ENCODE results near the gene ENTPD1. TPM values are rescaled to one million over a fixed set of nuclear protein-coding genes. Genes with fewer than 3 reads are reported as not detected.

Gene ENTPD1
- total RNA-seq, 1 experiment from 2014 or later: 0.37 TPM

DNA sequence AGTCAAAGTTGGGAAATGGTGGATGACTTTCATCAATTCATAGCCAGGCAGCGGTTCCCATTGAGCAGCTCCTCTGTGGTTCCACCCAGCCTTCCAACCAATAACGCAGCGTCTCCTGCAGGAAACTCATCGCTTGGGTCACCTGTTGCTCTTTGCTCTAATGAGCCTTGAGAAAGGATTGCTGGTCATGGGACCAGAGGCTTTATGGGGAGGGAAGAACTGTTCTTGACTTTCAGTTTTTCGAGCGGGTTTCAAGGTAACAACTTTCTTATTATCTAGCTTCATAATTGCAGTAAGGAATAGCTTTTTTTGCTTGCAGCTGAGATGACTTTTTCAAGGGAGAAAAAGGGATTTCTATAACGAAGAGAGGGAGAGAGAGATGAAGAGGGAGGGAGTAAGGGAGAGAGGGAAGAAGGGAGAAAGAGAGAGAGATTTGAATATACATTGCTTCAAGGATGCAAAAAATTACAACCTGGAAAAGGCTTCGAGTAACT is 405 bp upstream of the ENTPD1 start:
- no peak overlapping the region for H3K4me3 ChIP-seq (replicated peaks in 1 of 2; ENCODE audit: low read depth in 1 of 2, low read length in 2 of 2)
- H3K4me2 ChIP-seq (ENCODE audit: low read length): no peak overlapping the region
- CTCF ChIA-PET: interaction anchor here (1.0 kb wide), 1 partner anchor 62 kb away, joined by 3 read pairs; the partner anchor contains the start of gene TCTN3

More for the DNA sequence above, 405 bp upstream of the ENTPD1 start:
- Histone ChIP-seq H3K9ac (ENCODE audit: low read length) (no peak overlapping the region), H3K79me2 (ENCODE audit: insufficient read depth, low read length) (no peaks in the 10 kb centered on the region), H3K27me3 (ENCODE audit: insufficient read depth, low read length) (no peaks in the 10 kb centered on the region), H3K27ac (ENCODE audit: low read depth, low read length) (no peak overlapping the region), H3K4me1 (ENCODE audit: control insufficient read depth in 1 of 2, insufficient read depth in 2 of 2, low read length in 2 of 2) (peaks cover 0 to 5% of the 10 kb centered on the region in 2 experiments; a peak in 2 of 4 replicates), H4K20me1 (ENCODE audit: insufficient read depth) (no peaks in the 10 kb centered on the region), H3K36me3 (ENCODE audit: control insufficient read depth in 1 of 2, insufficient read depth in 2 of 2, low read length in 2 of 2) (no peaks in the 10 kb centered on the region), H3K9me2 (ENCODE audit: insufficient read depth) (no peaks in the 10 kb centered on the region), H2AFZ (ENCODE audit: low read depth, low read length, poor library complexity, severe bottlenecking) (no peak overlapping the region), H3K9me3 (ENCODE audit: control insufficient read depth in 1 of 2, insufficient read depth in 1 of 2, low read depth in 1 of 2, low read length in 2 of 2) (no peaks in the 10 kb centered on the region)
- DNase-seq (ENCODE audit: low read depth, low spot score): no peak
- TF ChIP-seq ZFX (IDR thresholded peaks at IDR 0.05): no peak
- TF ChIP-seq, protein P1, sequence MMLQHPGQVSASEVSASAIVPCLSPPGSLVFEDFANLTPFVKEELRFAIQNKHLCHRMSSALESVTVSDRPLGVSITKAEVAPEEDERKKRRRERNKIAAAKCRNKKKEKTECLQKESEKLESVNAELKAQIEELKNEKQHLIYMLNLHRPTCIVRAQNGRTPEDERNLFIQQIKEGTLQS (IDR thresholded peaks at IDR 0.05): no peak
- TF ChIP-seq CBX3 (IDR thresholded peaks at IDR 0.05; ENCODE audit: low read depth): no peak
- no peak for TF ChIP-seq REST (IDR thresholded peaks at IDR 0.05; ENCODE audit: low read depth)
- TF ChIP-seq TCF7L2 (IDR thresholded peaks at IDR 0.05; ENCODE audit: borderline replicate concordance, extremely low read depth, insufficient read depth, insufficient read length): no peak
- no peak for TF ChIP-seq ZBTB33 (IDR thresholded peaks at IDR 0.05; ENCODE audit: extremely low read depth, insufficient replicate concordance, low read length)
- TF ChIP-seq SIN3A (IDR thresholded peaks at IDR 0.05; ENCODE audit: low read depth): no peak
- TF ChIP-seq, protein P2, sequence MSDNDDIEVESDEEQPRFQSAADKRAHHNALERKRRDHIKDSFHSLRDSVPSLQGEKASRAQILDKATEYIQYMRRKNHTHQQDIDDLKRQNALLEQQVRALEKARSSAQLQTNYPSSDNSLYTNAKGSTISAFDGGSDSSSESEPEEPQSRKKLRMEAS (IDR thresholded peaks at IDR 0.05): no peak
- TF ChIP-seq EGR1 (IDR thresholded peaks at IDR 0.05; ENCODE audit: low read depth): no peak
- TF ChIP-seq POLR2A (IDR thresholded peaks at IDR 0.05; ENCODE audit: borderline replicate concordance, extremely low read depth, insufficient read depth, insufficient read length): no peak
- no peak for TF ChIP-seq EZH2 (IDR thresholded peaks at IDR 0.05)
- TF ChIP-seq SP1 (IDR thresholded peaks at IDR 0.05; ENCODE audit: low read depth): no peak
- intact Hi-C loops (cut with micrococcal nuclease): no loop called here
- no peak for ATAC-seq
- ChIA-PET POLR2A (no interaction called here), RAD21 (ENCODE audit: low non-redundant PET in 1 of 2, low total read pairs in 2 of 2, uncharacterized antibody in 2 of 2, unreplicated experiment in 2 of 2) (no interaction called here)
- BruUV-seq (replicated peaks): no TSS peak
